Vagina (tissue), 2 donors: ENCODE results near the gene SELPLG.

Source experiments
- POLR2AphosphoS5 ChIP-seq, 2 donors: sonication (generic); formaldehyde crosslinking; IDR thresholded peaks; one replicate each; pipeline ENCODE4 v1.9.0; 2017; ENCODE audit warnings: antibody characterized with exemption in 2 of 2, mild to moderate bottlenecking in 2 of 2, low read depth in 1 of 2; ENCODE audit not compliant: insufficient read depth in 1 of 2
- TF ChIP-seq, protein P1 (sequence below), 3 experiments: fragments of 450-650 bp in 2 of 3; fragments of 200-600 bp in 1 of 3; sonication (generic) in 1 of 3; IDR thresholded peaks; one replicate each; pipeline ENCODE4 v1.5.1; 2017 to 2019; ENCODE audit warnings: antibody characterized with exemption in 3 of 3, mild to moderate bottlenecking in 2 of 3, moderate library complexity in 2 of 3

DNA sequence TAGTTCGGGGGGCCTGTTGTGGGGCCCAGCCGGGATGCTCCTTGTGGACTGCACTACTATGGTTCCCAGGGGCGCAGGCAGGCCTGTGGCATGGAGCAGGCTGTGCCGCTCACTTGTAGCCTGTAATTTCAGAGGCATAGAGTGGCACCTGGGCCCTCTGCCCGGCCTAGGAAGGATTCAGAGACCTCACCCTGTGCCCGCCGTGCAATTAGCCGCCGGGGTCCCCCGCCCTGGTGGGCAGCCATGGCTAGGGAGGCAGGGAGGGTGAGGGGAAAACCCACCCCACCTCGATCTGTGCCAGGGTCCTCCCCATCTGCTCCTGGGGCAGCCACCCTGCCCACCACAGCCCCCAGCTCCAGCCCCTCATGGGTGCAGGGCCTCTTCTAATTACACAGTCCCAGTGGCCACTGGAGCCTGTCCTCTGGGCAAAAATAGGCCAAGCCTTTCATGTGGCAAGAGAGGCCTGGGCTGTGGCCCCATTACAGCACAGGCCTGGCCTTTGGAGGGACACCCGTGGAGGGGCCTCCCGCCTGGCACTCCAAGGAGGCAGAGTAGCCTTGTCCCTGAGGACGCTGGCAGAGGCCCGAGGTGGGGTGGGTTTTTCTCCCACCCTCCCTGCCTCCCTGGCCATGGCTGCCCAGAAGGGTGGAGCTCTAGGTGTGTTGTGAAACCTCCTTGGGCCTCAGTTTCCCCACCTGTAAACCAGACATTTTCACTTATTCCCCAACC, 30.6 kb downstream of the SELPLG start:
- no peak for TF ChIP-seq POLR2AphosphoS5 (IDR thresholded peaks at IDR 0.05; ENCODE audit: insufficient read depth in 1 of 2, low read depth in 1 of 2)
- TF ChIP-seq, protein P1, sequence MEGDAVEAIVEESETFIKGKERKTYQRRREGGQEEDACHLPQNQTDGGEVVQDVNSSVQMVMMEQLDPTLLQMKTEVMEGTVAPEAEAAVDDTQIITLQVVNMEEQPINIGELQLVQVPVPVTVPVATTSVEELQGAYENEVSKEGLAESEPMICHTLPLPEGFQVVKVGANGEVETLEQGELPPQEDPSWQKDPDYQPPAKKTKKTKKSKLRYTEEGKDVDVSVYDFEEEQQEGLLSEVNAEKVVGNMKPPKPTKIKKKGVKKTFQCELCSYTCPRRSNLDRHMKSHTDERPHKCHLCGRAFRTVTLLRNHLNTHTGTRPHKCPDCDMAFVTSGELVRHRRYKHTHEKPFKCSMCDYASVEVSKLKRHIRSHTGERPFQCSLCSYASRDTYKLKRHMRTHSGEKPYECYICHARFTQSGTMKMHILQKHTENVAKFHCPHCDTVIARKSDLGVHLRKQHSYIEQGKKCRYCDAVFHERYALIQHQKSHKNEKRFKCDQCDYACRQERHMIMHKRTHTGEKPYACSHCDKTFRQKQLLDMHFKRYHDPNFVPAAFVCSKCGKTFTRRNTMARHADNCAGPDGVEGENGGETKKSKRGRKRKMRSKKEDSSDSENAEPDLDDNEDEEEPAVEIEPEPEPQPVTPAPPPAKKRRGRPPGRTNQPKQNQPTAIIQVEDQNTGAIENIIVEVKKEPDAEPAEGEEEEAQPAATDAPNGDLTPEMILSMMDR (IDR thresholded peaks at IDR 0.05): no peak
